HCT116 (cell line): ENCODE data around the gene CCDC148. TPM values are rescaled to one million over a fixed set of nuclear protein-coding genes. Genes with fewer than 3 reads are reported as not detected.

Source experiments
- ATAC-seq: fragments of 200-7000 bp; cut with Tn5 transposase; 2 replicates; pipeline ENCODE4 v1.9.1; 2020; ENCODE audit warnings: mild to moderate bottlenecking, moderate library complexity
- BruUV-seq: library from RNA; stranded (reverse); fragments of 400-500 nt; replicated peaks from 2 replicates; lab custom pipeline; 2021; lab: Mats Ljungman, UMichigan
- CTCF ChIA-PET: fragments of 300-600 bp; sonication (Branson Sonifier 250); formaldehyde crosslinking; loops from one replicate; lab custom pipeline; 2021; ENCODE audit warnings: antibody characterized with exemption; lab: Charles Lee
- POLR2A ChIA-PET: fragments of 300-600, 350-600 bp; sonication (Branson Sonifier 250); formaldehyde crosslinking; loops from one replicate; lab custom pipeline; 2021; ENCODE audit warnings: antibody characterized with exemption; lab: Charles Lee
- RAD21 ChIA-PET, 2 experiments: fragments of 300-600 bp; sonication (Branson Sonifier 250); formaldehyde crosslinking; loops; one replicate each; lab custom pipeline; 2023; ENCODE audit warnings: low total read pairs in 2 of 2; ENCODE audit not compliant: uncharacterized antibody in 2 of 2, unreplicated experiment in 2 of 2, low non-redundant PET in 1 of 2; lab: Charles Lee
- DNase-seq: peaks from one replicate; pipeline ENCODE4 v3.0.0-alpha.2; 2010; ENCODE audit warnings: low read depth, low spot score
- H2AFZ ChIP-seq: fragments of 200-600 bp; shearing (Covaris generic), sonication (generic); 2 replicates; pipeline ENCODE4 v1.6.1; 2017; ENCODE audit warnings: low read depth, mixed run types, mixed read lengths, antibody characterized with exemption, low read length; ENCODE audit not compliant: poor library complexity, severe bottlenecking
- H3K27ac ChIP-seq: 2 replicates; pipeline ENCODE4 v1.5.1; 2012; ENCODE audit warnings: low read depth, low read length
- H3K27me3 ChIP-seq: fragments of 200-600 bp; sonication (generic); 2 replicates; pipeline ENCODE4 v1.6.1; 2016; ENCODE audit warnings: mixed run types, low read length, mixed read lengths; ENCODE audit not compliant: insufficient read depth
- H3K36me3 ChIP-seq, 2 experiments: fragments of 200-500 bp in 1 of 2; fragments of 200-600 bp in 1 of 2; sonication (Bioruptor generic) in 1 of 2; sonication (generic) in 1 of 2; 2 replicates each; pipeline versions ENCODE4 v1.5.1 to v1.6.1; 2014 to 2016; ENCODE audit warnings: low read length in 2 of 2, inconsistent platforms in 1 of 2, mixed read lengths in 1 of 2, mixed run types in 1 of 2; ENCODE audit not compliant: insufficient read depth in 2 of 2, control insufficient read depth in 1 of 2
- H3K4me1 ChIP-seq, 2 experiments: fragments of 200-600 bp in 1 of 2; sonication (generic) in 1 of 2; 2 replicates each; pipeline versions ENCODE4 v1.5.1 to v1.6.1; 2012 to 2017; ENCODE audit warnings: low read length in 2 of 2, inconsistent platforms in 1 of 2, mild to moderate bottlenecking in 1 of 2, mixed read lengths in 1 of 2, mixed run types in 1 of 2, moderate library complexity in 1 of 2; ENCODE audit not compliant: insufficient read depth in 2 of 2, control insufficient read depth in 1 of 2
- H3K4me2 ChIP-seq: fragments of 200-600 bp; sonication (generic); 2 replicates; pipeline ENCODE4 v1.6.1; 2017; ENCODE audit warnings: mixed run types, low read length, mixed read lengths
- H3K4me3 ChIP-seq, 2 experiments: fragments of 200-600 bp in 1 of 2; sonication (generic) in 1 of 2; replicated peaks in 1 of 2; 2 replicates each; pipeline ENCODE4 v1.5.1; 2011 to 2016; ENCODE audit warnings: low read length in 2 of 2, control low read depth in 1 of 2, low read depth in 1 of 2, mild to moderate bottlenecking in 1 of 2, mixed read lengths in 1 of 2, mixed run types in 1 of 2
- H3K79me2 ChIP-seq: fragments of 200-600 bp; sonication (generic); 2 replicates; pipeline ENCODE4 v1.6.1; 2017; ENCODE audit warnings: mild to moderate bottlenecking, mixed run types, low read length, moderate library complexity, mixed read lengths; ENCODE audit not compliant: insufficient read depth
- H3K9ac ChIP-seq: fragments of 200-600 bp; sonication (generic); 2 replicates; pipeline ENCODE4 v1.6.1; 2016; ENCODE audit warnings: low read length, mixed read lengths
- H3K9me2 ChIP-seq: fragments of 200-600 bp; sonication (generic), shearing (Covaris generic); 2 replicates; pipeline ENCODE4 v1.6.1; 2017; ENCODE audit warnings: mixed run types, mild to moderate bottlenecking, moderate library complexity; ENCODE audit not compliant: insufficient read depth
- H3K9me3 ChIP-seq, 2 experiments: fragments of 200-500 bp in 1 of 2; fragments of 200-600 bp in 1 of 2; sonication (Bioruptor generic) in 1 of 2; sonication (generic) in 1 of 2; 2 replicates each; pipeline ENCODE4 v1.6.1; 2014 to 2017; ENCODE audit warnings: low read length in 2 of 2, mixed read lengths in 2 of 2, inconsistent platforms in 1 of 2, low read depth in 1 of 2, mild to moderate bottlenecking in 1 of 2, mixed run types in 1 of 2, moderate library complexity in 1 of 2; ENCODE audit not compliant: control insufficient read depth in 1 of 2, insufficient read depth in 1 of 2
- H4K20me1 ChIP-seq: fragments of 200-600 bp; sonication (generic), shearing (Covaris generic); 2 replicates; pipeline ENCODE4 v1.6.1; 2017; ENCODE audit warnings: mixed run types, mild to moderate bottlenecking, moderate library complexity; ENCODE audit not compliant: insufficient read depth
- ATF3 ChIP-seq: IDR thresholded peaks from 2 replicates; pipeline ENCODE4 v1.6.1; 2012
- CBX3 ChIP-seq: IDR thresholded peaks from 2 replicates; pipeline ENCODE4 v1.6.1; 2012; ENCODE audit warnings: low read depth
- CEBPB ChIP-seq: IDR thresholded peaks from 2 replicates; pipeline ENCODE4 v1.6.1; 2012; ENCODE audit warnings: low read depth
- CTCF ChIP-seq, 3 experiments: fragments of 200-600 bp in 1 of 3; sonication (generic) in 1 of 3; IDR thresholded peaks in 2 of 3; conservative IDR thresholded peaks in 1 of 3; 2 replicates each; pipeline ENCODE4 v1.5.1; 2012 to 2017; ENCODE audit warnings: low read depth in 2 of 3, low read length in 2 of 3, antibody characterized with exemption in 1 of 3, borderline replicate concordance in 1 of 3, control low read depth in 1 of 3, mild to moderate bottlenecking in 1 of 3, mixed read lengths in 1 of 3, mixed run types in 1 of 3, moderate library complexity in 1 of 3; ENCODE audit not compliant: insufficient read depth in 1 of 3
- EGR1 ChIP-seq: IDR thresholded peaks from 2 replicates; pipeline ENCODE4 v1.6.1; 2012; ENCODE audit warnings: low read depth
- ELF1 ChIP-seq: IDR thresholded peaks from 2 replicates; pipeline ENCODE4 v1.6.1; 2012; ENCODE audit warnings: low read depth, borderline replicate concordance
- FOSL1 ChIP-seq: IDR thresholded peaks from 2 replicates; pipeline ENCODE4 v1.6.1; 2012; ENCODE audit warnings: low read depth
- JUND ChIP-seq: IDR thresholded peaks from 2 replicates; pipeline ENCODE4 v1.6.1; 2012
- MAX ChIP-seq: IDR thresholded peaks from 2 replicates; pipeline ENCODE4 v1.6.1; 2012
- POLR2A ChIP-seq: IDR thresholded peaks from 2 replicates; pipeline ENCODE4 v1.7.0; 2011; ENCODE audit warnings: borderline replicate concordance; ENCODE audit not compliant: insufficient read depth, insufficient read length; ENCODE audit errors: extremely low read depth
- POLR2AphosphoS5 ChIP-seq: IDR thresholded peaks from 2 replicates; pipeline ENCODE4 v1.6.1; 2011; ENCODE audit warnings: mild to moderate bottlenecking, low read depth, low read length, moderate library complexity
- RAD21 ChIP-seq: IDR thresholded peaks from 2 replicates; pipeline ENCODE4 v1.6.1; 2012; ENCODE audit warnings: low read depth, mild to moderate bottlenecking
- REST ChIP-seq: IDR thresholded peaks from 2 replicates; pipeline ENCODE4 v1.6.1; 2012; ENCODE audit warnings: low read depth
- SIN3A ChIP-seq: IDR thresholded peaks from 2 replicates; pipeline ENCODE4 v1.6.1; 2012; ENCODE audit warnings: low read depth
- SP1 ChIP-seq: IDR thresholded peaks from 2 replicates; pipeline ENCODE4 v1.6.1; 2012; ENCODE audit warnings: low read depth
- YY1 ChIP-seq: IDR thresholded peaks from 2 replicates; pipeline ENCODE4 v1.6.1; 2011; ENCODE audit warnings: low read length, low read depth, moderate library complexity, mild to moderate bottlenecking; ENCODE audit not compliant: insufficient replicate concordance; ENCODE audit errors: extremely low read depth
- ZFX ChIP-seq: fragments of 450-650 bp; IDR thresholded peaks from 2 replicates; pipeline ENCODE4 v1.6.1; 2017
- ZNF274 ChIP-seq: fragments of 200-500 bp; sonication (Bioruptor generic); IDR thresholded peaks from 2 replicates; pipeline ENCODE4 v1.6.1; 2014; ENCODE audit warnings: mild to moderate bottlenecking, low read depth, low read length, inconsistent platforms
- intact Hi-C: fragments of 100-400 bp; cut with micrococcal nuclease; formaldehyde crosslinking; loops from 2 replicates; pipeline ENCODE4 v1.10.0; 2022
- total RNA-seq: library from RNA; stranded (reverse); gene quantifications from one replicate; pipeline ENCODE4 v1.2.1, GENCODE V29; 2021; ENCODE audit not compliant: unreplicated experiment

CCDC148 gene
- total RNA-seq, 1 experiment from 2014 or later, result 0.59 TPM

- H3K4me2 ChIP-seq, result no peak overlapping the region
- peaks cover 10 to 11% of the 10 kb centered on the region in 2 experiments; a peak in 3 of 4 replicates for H3K4me1 ChIP-seq
- POLR2A ChIA-PET, result no interaction called here
- RAD21 ChIA-PET, result no interaction called here
- ATAC-seq, result no peak
- no peak overlapping the region for H3K27ac ChIP-seq
- no peaks in the 10 kb centered on the region for H3K9me3 ChIP-seq
- H2AFZ ChIP-seq, result no peak overlapping the region
- peaks cover 11% of the 10 kb centered on the region; the same call in 1 of the 2 replicates for H3K27me3 ChIP-seq
- H3K4me3 ChIP-seq, result no peak overlapping the region
- CTCF ChIA-PET, result interaction anchor here (0.6 kb wide), 1 partner anchor 559 kb away, joined by 3 read pairs; no protein-coding TSS in a partner anchor
- DNase-seq, result no peak
- H4K20me1 ChIP-seq, result no peaks in the 10 kb centered on the region
- no TSS peak for BruUV-seq
- H3K36me3 ChIP-seq, result no peaks in the 10 kb centered on the region
- no peaks in the 10 kb centered on the region for H3K9me2 ChIP-seq
- no peak overlapping the region for H3K9ac ChIP-seq
- no peak for TF ChIP-seq RAD21
- TF ChIP-seq ZNF274, result no peak
- no peak for TF ChIP-seq ELF1
- no peak for TF ChIP-seq REST
- TF ChIP-seq CTCF (IDR thresholded peaks at IDR 0.05 in 2 of 3, conservative IDR thresholded peaks at IDR 0.05 in 1 of 3; ENCODE audit: borderline replicate concordance in 1 of 3, insufficient read depth in 1 of 3, low read depth in 2 of 3, low read length in 2 of 3), result no peak
- TF ChIP-seq FOSL1, result no peak
- no peak for TF ChIP-seq POLR2AphosphoS5
- no peak for TF ChIP-seq POLR2A
- no peak for TF ChIP-seq YY1
- no peak for TF ChIP-seq CBX3
- TF ChIP-seq CEBPB, result no peak
- TF ChIP-seq JUND, result no peak
- no peak for TF ChIP-seq ZFX
- no peak for TF ChIP-seq EGR1
- no peak for TF ChIP-seq MAX
- no peak for TF ChIP-seq ATF3
- TF ChIP-seq SP1, result no peak
- TF ChIP-seq SIN3A, result no peak
- TF ChIP-seq, all 23 proteins: peak for 0
- no peaks in the 10 kb centered on the region for H3K79me2 ChIP-seq
- intact Hi-C loops, result no loop called here
Measured at GRCh38 chr2:158192515-158193443, 263.8 kb downstream of the CCDC148 start.
